ENCODE results near the gene RALGAPA1.
A peak's percentile ranks its signal among the peaks of the same experiment; 100 is the strongest.

The RALGAPA1 gene

DNA sequence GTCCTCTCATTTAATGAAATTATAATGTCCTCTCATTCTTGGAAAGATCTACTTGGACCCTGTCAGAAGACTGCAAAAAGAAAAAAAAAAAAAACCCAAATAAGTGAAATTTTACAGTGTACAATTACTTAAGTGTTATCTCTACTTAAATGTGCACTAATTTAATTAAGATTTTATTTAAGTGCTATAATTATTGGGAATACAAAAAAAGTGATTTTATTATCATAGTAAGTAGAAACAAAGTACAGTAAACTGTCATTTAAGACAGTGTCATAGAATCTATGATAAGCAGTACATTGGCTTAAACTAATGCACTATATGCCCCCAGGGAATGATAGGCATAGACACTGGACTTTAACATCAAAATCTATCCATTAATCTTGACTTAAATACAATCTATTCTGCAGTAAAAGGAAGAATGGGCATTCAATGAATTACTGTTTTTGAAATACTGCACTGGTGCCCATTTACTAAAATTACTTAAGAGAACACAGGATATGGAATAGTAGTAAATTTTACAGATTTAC lies 251.8 kb downstream of the RALGAPA1 start:
- Mint-ChIP-seq H3K9me3 (no peaks in the 10 kb centered on the region), H3K4me3 (no peak overlapping the region), H3K27ac (no peak overlapping the region), H3K4me1 (ENCODE audit: low read depth) (no peaks in the 10 kb centered on the region), H3K36me3 (ENCODE audit: low read depth) (peaks cover 4% of the 10 kb centered on the region), H3K27me3 (no peaks in the 10 kb centered on the region)
- no peak for DNase-seq

DNA sequence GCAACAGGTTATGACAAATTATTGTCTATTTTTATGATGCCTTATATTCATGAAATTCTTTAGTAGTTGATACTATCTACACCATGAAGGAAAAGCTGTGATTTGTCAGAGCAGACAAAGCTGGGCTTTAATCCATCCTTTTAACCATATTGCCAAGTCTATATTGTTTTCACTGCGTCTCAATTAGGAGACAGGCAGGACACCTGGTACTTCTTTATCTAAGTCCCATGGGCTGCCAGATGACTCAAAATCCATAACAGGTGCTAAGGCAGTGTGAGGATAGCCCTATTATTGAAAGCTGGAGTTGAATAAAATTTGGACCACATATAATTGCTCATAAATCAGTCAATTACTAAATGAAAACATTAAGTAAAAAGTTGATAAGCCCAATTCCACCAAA lies 252.5 kb downstream of the RALGAPA1 start:
- no peak for DNase-seq
- H3K9me3 Mint-ChIP-seq, result no peaks in the 10 kb centered on the region
- H3K27ac Mint-ChIP-seq, result no peak overlapping the region
- no peak overlapping the region for H3K4me3 Mint-ChIP-seq
- H3K36me3 Mint-ChIP-seq (ENCODE audit: low read depth), result peaks cover 4% of the 10 kb centered on the region
- no peaks in the 10 kb centered on the region for H3K27me3 Mint-ChIP-seq
- no peaks in the 10 kb centered on the region for H3K4me1 Mint-ChIP-seq (ENCODE audit: low read depth)

DNA sequence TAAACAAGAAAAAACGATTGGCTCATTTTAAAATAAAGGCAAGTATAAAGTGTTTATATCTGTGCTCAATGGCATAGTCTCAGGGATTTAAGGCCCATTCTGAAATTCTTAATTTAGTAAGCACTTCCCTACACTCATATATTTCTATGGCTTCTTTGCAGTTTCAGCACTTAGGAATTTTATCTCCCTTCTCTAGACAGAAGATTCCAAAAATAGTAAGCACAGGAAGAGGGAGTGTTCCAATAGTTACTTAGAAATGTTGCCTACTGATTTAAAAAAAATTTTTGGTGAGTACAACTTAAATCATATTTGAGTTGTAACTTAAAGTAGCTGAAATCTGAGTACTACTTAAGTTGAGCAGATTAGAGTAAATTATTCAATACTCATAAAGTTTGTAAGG lies 255.3 kb downstream of the RALGAPA1 start:
- Mint-ChIP-seq H3K4me3 (no peak overlapping the region), H3K27me3 (no peaks in the 10 kb centered on the region), H3K4me1 (ENCODE audit: low read depth) (no peaks in the 10 kb centered on the region), H3K9me3 (no peaks in the 10 kb centered on the region), H3K27ac (no peak overlapping the region), H3K36me3 (ENCODE audit: low read depth) (peaks cover 4% of the 10 kb centered on the region)
- DNase-seq, result no peak

DNA sequence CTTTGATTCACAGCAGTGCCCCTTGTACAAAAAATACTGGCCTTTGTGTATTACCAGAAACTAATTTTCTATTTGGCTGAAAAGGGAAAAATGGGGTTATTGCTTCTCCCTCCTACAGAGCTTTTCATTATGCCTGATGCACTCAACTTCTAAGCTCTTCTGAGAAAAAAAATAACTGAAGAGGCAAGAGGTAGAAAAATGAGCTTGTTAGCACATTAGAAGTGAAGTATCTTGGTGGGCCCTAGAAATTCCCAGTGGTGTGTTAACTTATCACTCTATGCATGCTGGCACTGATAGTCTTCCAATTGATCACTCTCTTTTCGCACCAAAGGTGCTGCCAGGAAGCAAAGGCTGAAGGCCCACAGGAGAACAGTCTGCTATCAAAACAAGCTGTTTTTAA lies 258.0 kb downstream of the RALGAPA1 start:
- H3K27me3 Mint-ChIP-seq, result no peaks in the 10 kb centered on the region
- H3K4me1 Mint-ChIP-seq (ENCODE audit: low read depth), result no peaks in the 10 kb centered on the region
- no peak overlapping the region for H3K4me3 Mint-ChIP-seq
- peaks cover 14% of the 10 kb centered on the region for H3K36me3 Mint-ChIP-seq (ENCODE audit: low read depth)
- no peak overlapping the region for H3K27ac Mint-ChIP-seq
- no peaks in the 10 kb centered on the region for H3K9me3 Mint-ChIP-seq
- no peak for DNase-seq

DNA sequence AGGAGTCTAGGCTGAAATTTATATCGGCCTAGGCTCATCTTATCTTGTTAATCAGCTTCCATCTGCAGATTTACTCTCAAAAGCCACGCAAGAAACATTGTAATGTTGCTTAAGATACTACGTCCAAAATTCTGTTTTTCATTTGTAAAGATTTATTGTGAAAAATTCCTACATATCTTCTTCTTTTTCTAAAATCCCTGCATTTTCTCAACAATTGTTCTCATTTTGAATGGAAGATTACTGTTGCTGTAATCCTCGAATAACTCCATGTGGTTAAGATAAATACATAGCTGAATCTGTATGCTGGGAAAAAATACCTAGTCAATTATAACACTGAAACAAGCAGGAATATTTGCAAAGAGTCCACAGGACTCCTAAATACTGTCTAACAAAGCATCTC lies 259.5 kb downstream of the RALGAPA1 start:
- Mint-ChIP-seq H3K4me3 (no peak overlapping the region), H3K27me3 (no peaks in the 10 kb centered on the region), H3K4me1 (ENCODE audit: low read depth) (no peaks in the 10 kb centered on the region), H3K9me3 (no peaks in the 10 kb centered on the region), H3K36me3 (ENCODE audit: low read depth) (peaks cover 14% of the 10 kb centered on the region), H3K27ac (no peak overlapping the region)
- no peak for DNase-seq

DNA sequence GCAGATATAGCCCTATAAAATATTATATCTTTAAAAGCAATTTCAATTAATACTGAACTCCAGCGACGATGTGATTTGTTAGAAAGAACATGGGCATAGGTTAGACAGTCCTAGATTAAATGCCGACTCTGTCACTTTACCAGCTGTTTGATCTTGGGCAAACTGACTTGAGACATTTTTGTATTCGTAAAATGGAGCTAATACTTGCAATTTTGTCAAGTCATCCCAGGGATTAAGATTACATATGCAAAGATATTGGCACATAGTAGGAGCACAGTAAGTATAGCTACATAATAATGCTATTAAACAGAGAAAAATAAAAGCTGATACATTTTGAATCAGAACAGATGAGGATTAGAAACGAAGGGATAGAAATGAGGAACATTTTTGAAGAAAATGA lies 266.1 kb downstream of the RALGAPA1 start:
- DNase-seq, result no peak

DNA sequence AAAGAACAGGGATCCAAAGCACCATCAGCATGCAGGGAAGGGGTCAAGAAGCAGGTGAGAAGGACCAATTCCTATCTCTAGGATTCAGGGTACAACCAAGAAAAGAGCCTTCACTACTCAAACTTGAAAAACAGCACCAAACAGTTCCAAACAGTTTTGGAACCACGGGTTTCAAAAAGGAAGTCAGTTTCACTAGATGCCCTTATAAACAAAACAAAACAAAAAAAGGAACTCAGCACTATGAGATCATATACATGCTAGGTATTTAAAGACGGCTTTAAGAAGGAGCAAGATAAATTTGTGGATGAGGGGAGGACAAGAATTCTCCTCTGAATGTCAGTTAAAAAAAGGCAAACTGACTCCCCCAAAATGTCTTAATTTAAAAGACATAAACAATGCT lies 269.1 kb downstream of the RALGAPA1 start:
- H3K27me3 Mint-ChIP-seq, result peaks cover 21% of the 10 kb centered on the region
- DNase-seq, result no peak
- peaks cover 23% of the 10 kb centered on the region for H3K36me3 Mint-ChIP-seq (ENCODE audit: low read depth)
- peaks cover 5% of the 10 kb centered on the region for H3K4me1 Mint-ChIP-seq (ENCODE audit: low read depth)
- H3K27ac Mint-ChIP-seq, result no peak overlapping the region
- H3K4me3 Mint-ChIP-seq, result no peak overlapping the region
- H3K9me3 Mint-ChIP-seq, result no peaks in the 10 kb centered on the region

More for the DNA sequence above, 266.1 kb downstream of the RALGAPA1 start:
- H3K27ac Mint-ChIP-seq, result no peak overlapping the region
- H3K4me3 Mint-ChIP-seq, result no peak overlapping the region
- peaks cover 24% of the 10 kb centered on the region for H3K36me3 Mint-ChIP-seq (ENCODE audit: low read depth)
- H3K4me1 Mint-ChIP-seq (ENCODE audit: low read depth), result no peaks in the 10 kb centered on the region
- H3K27me3 Mint-ChIP-seq, result no peaks in the 10 kb centered on the region
- no peaks in the 10 kb centered on the region for H3K9me3 Mint-ChIP-seq

DNA sequence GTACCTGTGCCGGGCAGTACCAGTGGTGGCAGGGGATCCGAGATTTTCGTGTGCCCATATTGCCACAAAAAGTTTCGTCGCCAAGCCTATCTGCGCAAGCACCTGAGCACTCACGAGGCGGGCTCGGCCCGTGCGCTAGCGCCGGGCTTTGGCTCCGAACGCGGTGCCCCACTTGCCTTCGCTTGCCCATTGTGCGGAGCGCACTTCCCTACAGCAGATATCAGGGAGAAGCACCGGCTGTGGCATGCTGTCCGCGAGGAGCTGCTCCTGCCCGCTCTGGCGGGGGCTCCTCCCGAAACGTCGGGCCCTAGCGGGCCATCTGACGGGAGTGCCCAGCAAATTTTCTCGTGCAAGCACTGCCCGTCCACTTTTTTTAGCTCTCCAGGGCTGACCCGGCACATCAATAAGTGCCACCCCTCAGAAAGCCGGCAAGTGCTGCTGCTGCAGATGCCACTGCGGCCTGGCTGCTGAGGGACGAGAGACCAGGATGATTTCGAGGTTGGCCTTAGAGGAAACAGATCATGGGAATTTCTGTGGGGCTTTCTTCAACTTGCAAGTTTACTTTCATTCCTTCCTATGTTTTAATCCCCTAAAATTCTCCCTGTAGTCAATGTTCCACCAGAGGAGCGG lies 273.5 kb downstream of the RALGAPA1 start:
- Mint-ChIP-seq H3K27ac (no peak overlapping the region), H3K27me3 (peaks cover 52% of the 10 kb centered on the region), H3K36me3 (ENCODE audit: low read depth) (peaks cover 14% of the 10 kb centered on the region), H3K4me3 (peak overlapping the region; percentile 72), H3K4me1 (ENCODE audit: low read depth) (peaks cover 14% of the 10 kb centered on the region), H3K9me3 (no peaks in the 10 kb centered on the region)
- no peak for DNase-seq

DNA sequence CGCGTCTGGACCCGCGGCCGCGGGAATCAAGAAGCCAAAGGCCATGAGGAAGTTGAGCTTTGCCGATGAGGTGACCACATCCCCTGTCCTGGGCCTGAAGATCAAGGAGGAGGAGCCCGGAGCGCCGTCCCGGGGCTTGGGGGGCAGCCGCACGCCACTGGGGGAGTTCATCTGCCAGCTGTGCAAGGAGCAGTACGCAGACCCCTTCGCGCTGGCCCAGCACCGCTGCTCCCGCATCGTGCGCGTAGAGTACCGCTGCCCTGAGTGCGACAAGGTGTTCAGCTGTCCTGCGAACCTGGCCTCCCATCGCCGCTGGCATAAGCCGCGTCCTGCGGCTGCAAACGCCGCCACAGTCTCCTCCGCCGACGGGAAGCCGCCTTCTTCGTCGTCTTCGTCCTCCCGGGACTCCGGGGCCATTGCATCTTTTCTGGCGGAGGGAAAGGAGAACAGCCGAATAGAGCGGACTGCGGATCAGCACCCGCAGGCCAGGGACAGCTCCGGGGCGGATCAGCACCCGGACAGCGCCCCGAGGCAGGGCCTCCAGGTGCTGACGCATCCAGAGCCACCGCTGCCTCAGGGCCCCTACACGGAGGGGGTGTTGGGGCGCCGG lies 274.1 kb downstream of the RALGAPA1 start:
- H3K36me3 Mint-ChIP-seq (ENCODE audit: low read depth), result peaks cover 11% of the 10 kb centered on the region
- peak overlapping the region; percentile 72 for H3K4me3 Mint-ChIP-seq
- H3K9me3 Mint-ChIP-seq, result no peaks in the 10 kb centered on the region
- peaks cover 14% of the 10 kb centered on the region for H3K4me1 Mint-ChIP-seq (ENCODE audit: low read depth)
- DNase-seq, result peak; percentile 83
- no peak overlapping the region for H3K27ac Mint-ChIP-seq
- peaks cover 56% of the 10 kb centered on the region for H3K27me3 Mint-ChIP-seq

DNA sequence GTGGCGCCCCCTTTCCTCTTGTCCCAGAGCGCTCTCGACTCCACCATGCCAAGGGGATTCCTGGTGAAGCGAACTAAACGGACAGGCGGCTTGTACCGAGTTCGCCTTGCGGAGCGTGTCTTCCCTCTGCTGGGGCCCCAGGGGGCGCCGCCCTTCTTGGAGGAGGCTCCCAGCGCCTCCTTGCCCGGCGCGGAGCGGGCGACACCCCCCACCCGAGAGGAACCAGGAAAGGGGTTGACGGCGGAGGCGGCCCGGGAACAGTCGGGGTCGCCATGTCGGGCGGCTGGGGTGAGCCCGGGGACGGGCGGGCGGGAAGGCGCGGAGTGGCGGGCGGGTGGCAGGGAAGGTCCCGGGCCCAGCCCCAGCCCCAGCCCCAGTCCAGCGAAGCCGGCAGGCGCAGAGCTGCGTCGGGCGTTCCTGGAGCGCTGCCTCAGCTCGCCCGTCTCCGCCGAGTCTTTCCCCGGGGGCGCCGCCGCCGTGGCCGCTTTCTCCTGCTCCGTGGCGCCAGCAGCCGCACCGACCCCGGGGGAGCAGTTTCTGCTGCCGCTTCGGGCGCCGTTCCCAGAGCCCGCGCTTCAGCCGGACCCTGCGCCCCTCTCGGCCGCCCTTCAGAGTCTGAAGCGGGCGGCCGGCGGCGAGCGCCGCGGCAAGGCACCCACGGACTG lies 274.8 kb downstream of the RALGAPA1 start:
- H3K27me3 Mint-ChIP-seq, result peaks cover 60% of the 10 kb centered on the region
- H3K4me1 Mint-ChIP-seq (ENCODE audit: low read depth), result peaks cover 14% of the 10 kb centered on the region
- H3K36me3 Mint-ChIP-seq (ENCODE audit: low read depth), result peaks cover 5% of the 10 kb centered on the region
- peak overlapping the region; percentile 72 for H3K4me3 Mint-ChIP-seq
- no peak overlapping the region for H3K27ac Mint-ChIP-seq
- DNase-seq, result no peak
- no peaks in the 10 kb centered on the region for H3K9me3 Mint-ChIP-seq

DNA sequence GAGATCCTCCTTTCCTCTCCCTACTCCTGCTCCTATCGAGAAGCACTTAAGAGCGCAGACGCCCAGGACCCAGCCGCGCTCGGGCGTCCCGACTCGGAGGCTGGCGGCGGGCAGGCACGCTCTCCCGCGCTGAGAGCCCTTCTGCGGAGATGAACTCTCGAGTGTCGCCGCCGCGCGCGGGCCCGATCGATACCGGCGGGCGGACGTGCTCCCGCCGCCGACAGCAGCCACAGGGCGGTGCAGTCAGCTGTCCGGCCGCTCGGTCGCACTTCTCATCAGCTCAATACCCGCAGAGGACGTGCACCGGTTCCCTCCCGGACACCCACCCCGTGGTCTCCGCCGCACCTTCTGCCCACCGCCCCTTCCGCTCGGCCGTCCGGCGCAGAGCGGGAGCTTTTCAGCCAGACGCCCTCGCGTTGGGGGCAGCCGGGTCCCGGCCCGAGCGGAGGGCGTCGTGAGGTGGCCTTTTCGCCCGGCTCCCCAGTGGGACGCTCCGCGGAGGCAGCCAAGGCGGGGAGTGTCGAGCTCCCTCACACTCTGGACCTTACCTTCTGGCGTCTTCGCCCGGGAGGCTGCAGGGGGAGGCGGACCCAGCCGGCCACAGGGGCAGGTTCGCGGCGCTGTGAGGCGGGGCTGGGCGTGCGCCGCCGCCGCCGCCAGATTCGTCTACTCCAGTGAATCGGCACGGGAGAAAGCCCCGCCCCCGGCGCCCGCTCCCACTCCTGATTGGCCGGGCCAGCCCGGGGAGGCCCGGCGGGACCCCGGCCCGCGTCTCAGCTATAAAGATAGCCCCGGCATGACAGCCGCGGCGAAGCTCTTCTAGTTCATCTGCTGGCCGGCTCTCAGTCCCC lies 275.5 kb downstream of the RALGAPA1 start, which contains the start of gene INSM2:
Gene INSM2 (plus strand): TSS at position 808 of the 851 bp plus-strand sequence. CDS start 89 bp downstream, outside the sequence.
- Mint-ChIP-seq H3K9me3 (no peaks in the 10 kb centered on the region), H3K36me3 (ENCODE audit: low read depth) (peaks cover 5% of the 10 kb centered on the region), H3K27ac (no peak within 1 kb of the TSS), H3K27me3 (peaks cover 68% of the 10 kb centered on the region), H3K4me3 (peak within 1 kb of the TSS; percentile 72), H3K4me1 (ENCODE audit: low read depth) (peaks cover 14% of the 10 kb centered on the region)
- peak; percentile 84 for DNase-seq

DNA sequence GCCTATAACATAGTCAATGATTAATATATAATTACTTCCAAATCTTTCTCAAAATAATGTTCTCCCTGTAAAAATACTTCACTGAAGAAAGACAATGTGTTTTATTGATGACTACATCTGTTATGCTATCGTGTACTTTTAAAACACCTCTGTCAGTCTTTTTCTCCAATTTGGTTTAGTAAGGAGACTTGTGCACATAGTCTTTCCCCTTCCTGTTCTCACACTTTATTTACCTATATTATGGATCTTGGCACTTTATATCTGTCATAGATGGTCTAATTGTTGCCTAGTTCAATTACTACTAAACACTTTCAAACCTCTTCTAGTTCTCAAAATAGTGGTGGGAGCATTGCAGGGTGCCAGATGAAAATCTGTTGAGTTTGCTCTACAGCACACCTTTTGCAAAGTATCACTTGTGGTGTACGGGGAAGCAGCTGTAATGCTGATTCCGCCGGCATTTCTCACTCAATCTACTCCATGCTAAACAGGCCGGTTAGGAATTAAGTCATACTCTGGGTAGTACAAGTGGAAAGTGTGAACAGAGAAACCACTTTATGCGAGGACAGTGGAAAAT lies 276.2 kb downstream of the RALGAPA1 start:
- Mint-ChIP-seq H3K9me3 (no peaks in the 10 kb centered on the region), H3K36me3 (ENCODE audit: low read depth) (peaks cover under 1% of the 10 kb centered on the region), H3K27me3 (peaks cover 75% of the 10 kb centered on the region), H3K27ac (no peak overlapping the region), H3K4me3 (peak overlapping the region; percentile 72), H3K4me1 (ENCODE audit: low read depth) (peaks cover 14% of the 10 kb centered on the region)
- DNase-seq, result no peak

DNA sequence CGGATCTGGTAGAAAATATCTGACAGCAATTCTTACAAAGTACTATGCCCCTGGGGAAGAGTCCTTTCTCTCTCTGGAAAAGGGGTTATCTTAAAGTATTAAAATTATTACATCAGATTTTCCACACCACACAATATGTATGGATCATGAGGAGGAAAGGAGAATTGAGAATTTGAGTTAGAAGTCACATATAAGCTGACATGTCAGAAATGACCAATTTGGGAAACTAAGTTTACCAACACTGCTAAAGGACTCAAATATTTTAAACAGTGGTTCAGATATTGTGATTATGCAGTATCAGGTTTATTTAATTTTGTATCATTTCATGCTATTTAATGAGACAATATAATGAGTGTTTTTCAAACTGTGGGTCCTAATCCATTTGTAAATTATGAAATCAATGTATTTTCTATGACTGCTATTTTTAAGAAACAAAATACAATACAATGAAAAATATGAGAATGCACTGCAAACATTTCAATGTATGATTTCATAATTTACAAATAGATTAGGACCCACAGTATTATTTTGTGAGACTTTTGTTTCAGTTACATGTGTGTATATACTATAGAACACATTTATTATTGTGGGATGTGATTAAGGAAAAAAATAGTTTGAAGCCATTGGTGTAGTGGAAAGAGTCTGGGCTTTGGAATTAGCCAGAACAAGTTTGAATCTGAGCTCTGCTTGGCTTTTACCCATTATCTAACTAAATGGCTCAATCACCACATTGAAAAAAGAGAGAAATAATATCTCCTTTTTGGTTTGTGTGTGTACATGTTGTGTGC lies 276.9 kb downstream of the RALGAPA1 start:
- no peaks in the 10 kb centered on the region for H3K36me3 Mint-ChIP-seq (ENCODE audit: low read depth)
- no peak overlapping the region for H3K27ac Mint-ChIP-seq
- H3K9me3 Mint-ChIP-seq, result no peaks in the 10 kb centered on the region
- no peak overlapping the region for H3K4me3 Mint-ChIP-seq
- H3K27me3 Mint-ChIP-seq, result peaks cover 79% of the 10 kb centered on the region
- DNase-seq, result no peak
- H3K4me1 Mint-ChIP-seq (ENCODE audit: low read depth), result peaks cover 14% of the 10 kb centered on the region
